ENCODE results near the gene SLC28A2. TPM values are rescaled to one million over a fixed set of nuclear protein-coding genes. Genes with fewer than 3 reads are reported as not detected.
A peak's percentile ranks its signal among the peaks of the same experiment; 100 is the strongest.

Gene SLC28A2
- total and polyA plus RNA-seq, 4 donors, result 0.10 to 1.5 (median 0.25) TPM

DNA sequence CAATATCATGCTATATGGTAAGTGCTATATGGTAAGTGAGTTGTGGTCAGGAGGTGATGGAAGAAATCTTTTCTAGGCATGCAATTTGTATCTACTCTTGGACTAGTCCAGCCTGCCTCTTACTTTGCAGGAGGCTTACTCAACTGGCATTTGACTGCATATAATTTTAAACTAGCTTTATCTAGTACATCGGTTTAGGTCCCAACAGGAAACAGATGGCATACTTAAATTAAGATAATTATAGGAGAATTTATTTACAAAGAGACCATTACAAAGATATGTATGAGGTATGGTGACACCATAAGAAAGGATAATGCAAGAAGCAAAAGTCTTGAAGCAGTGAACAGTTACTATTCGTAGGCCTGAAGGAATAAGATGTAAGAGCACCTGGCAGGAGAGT is 7.8 kb downstream of the SLC28A2 start:
- no peak for DNase-seq
- Histone ChIP-seq H3K36me3 (ENCODE audit: control insufficient read depth in 4 of 4, insufficient read depth in 4 of 4, low read length in 4 of 4) (no peaks in the 10 kb centered on the region), H3K4me3 (no peak overlapping the region), H3K27me3 (ENCODE audit: control insufficient read depth in 3 of 3, insufficient read depth in 3 of 3, low read length in 2 of 3) (no peaks in the 10 kb centered on the region), H3K9ac (ENCODE audit: insufficient read depth in 1 of 2, low read length in 2 of 2) (no peak overlapping the region), H3K4me1 (ENCODE audit: control insufficient read depth in 5 of 5, insufficient read depth in 5 of 5, low read length in 5 of 5) (no peaks in the 10 kb centered on the region), H3K9me3 (ENCODE audit: control insufficient read depth in 4 of 4, insufficient read depth in 3 of 4, low read length in 3 of 4) (peaks cover 0 to 3% (median 0%) of the 10 kb centered on the region in 4 donors), H3K27ac (ENCODE audit: low read depth in 1 of 2, low read length in 1 of 2) (no peak overlapping the region)
- ATAC-seq (ENCODE audit: insufficient read depth, low FRiP score), result no peak
- TF ChIP-seq, protein P1, sequence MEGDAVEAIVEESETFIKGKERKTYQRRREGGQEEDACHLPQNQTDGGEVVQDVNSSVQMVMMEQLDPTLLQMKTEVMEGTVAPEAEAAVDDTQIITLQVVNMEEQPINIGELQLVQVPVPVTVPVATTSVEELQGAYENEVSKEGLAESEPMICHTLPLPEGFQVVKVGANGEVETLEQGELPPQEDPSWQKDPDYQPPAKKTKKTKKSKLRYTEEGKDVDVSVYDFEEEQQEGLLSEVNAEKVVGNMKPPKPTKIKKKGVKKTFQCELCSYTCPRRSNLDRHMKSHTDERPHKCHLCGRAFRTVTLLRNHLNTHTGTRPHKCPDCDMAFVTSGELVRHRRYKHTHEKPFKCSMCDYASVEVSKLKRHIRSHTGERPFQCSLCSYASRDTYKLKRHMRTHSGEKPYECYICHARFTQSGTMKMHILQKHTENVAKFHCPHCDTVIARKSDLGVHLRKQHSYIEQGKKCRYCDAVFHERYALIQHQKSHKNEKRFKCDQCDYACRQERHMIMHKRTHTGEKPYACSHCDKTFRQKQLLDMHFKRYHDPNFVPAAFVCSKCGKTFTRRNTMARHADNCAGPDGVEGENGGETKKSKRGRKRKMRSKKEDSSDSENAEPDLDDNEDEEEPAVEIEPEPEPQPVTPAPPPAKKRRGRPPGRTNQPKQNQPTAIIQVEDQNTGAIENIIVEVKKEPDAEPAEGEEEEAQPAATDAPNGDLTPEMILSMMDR (IDR thresholded peaks at IDR 0.05; ENCODE audit: control extremely low read depth, extremely low read depth), result no peak
- WGBS, 2 donors, result 36 to 55% methylated on average over 2 of the region's 2 CpGs

DNA sequence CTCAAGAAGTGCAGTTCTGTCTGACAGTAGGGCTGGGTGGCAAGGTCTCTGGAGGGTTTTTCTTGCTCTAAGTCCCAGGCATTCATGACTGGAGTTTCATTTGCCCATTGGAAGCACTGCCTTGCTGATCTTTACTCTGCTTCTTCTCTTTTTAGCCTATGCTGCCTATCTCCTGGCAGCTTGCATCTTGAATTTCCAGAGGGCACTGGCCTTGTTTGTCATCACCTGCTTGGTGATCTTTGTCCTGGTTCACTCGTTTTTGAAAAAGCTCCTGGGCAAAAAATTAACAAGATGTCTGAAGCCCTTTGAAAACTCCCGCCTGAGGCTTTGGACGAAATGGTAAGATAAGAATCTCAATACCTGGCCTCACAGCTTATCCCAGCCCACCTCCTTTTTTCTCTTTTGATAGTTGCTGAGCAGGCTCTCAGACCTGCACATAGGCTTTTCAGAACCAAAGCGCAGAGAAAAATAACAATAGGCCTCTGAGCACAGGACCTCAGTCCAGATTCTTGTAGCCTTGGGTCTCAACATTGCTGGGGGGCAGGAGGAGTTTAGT is 10.9 kb downstream of the SLC28A2 start:
- WGBS, 2 donors, result 79 to 88% methylated on average over 4 of the region's 4 CpGs
- TF ChIP-seq, protein P1 (IDR thresholded peaks at IDR 0.05; ENCODE audit: control extremely low read depth, extremely low read depth), result no peak
- no peak overlapping the region for H3K27ac ChIP-seq (ENCODE audit: low read depth in 1 of 2, low read length in 1 of 2)
- no peaks in the 10 kb centered on the region for H3K27me3 ChIP-seq (ENCODE audit: control insufficient read depth in 3 of 3, insufficient read depth in 3 of 3, low read length in 2 of 3)
- no peaks in the 10 kb centered on the region for H3K36me3 ChIP-seq (ENCODE audit: control insufficient read depth in 4 of 4, insufficient read depth in 4 of 4, low read length in 4 of 4)
- H3K4me3 ChIP-seq, result no peak overlapping the region
- H3K4me1 ChIP-seq (ENCODE audit: control insufficient read depth in 5 of 5, insufficient read depth in 5 of 5, low read length in 5 of 5), result no peaks in the 10 kb centered on the region
- ATAC-seq (ENCODE audit: insufficient read depth, low FRiP score), result no peak
- peak in 1 of 3 donors; percentile 9 for DNase-seq
- no peak overlapping the region for H3K9ac ChIP-seq (ENCODE audit: insufficient read depth in 1 of 2, low read length in 2 of 2)
- H3K9me3 ChIP-seq (ENCODE audit: control insufficient read depth in 4 of 4, insufficient read depth in 3 of 4, low read length in 3 of 4), result peaks cover 0 to 4% (median 0%) of the 10 kb centered on the region in 4 donors

DNA sequence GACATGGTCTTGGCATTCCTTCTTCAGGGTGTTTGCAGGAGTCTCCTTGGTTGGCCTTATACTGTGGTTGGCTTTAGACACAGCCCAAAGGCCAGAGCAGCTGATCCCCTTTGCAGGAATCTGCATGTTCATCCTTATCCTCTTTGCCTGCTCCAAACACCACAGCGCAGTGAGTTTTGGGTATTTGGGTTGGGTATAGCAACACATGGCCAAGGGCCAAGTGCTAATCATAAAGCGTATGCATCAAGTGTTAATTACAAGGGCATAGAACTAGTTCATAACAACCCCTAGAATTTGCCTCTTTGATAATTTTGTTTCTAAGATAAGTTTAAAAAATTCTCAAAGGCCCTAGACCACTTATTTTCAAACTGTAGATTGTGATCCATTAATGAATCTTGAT is 11.8 kb downstream of the SLC28A2 start:
- no peak overlapping the region for H3K27ac ChIP-seq (ENCODE audit: low read depth in 1 of 2, low read length in 1 of 2)
- peaks cover 0 to 4% (median 0%) of the 10 kb centered on the region in 4 donors for H3K9me3 ChIP-seq (ENCODE audit: control insufficient read depth in 4 of 4, insufficient read depth in 3 of 4, low read length in 3 of 4)
- H3K9ac ChIP-seq (ENCODE audit: insufficient read depth in 1 of 2, low read length in 2 of 2), result no peak overlapping the region
- 97 to 98% methylated on average over 2 of the region's 2 CpGs for WGBS, 2 donors
- H3K36me3 ChIP-seq (ENCODE audit: control insufficient read depth in 4 of 4, insufficient read depth in 4 of 4, low read length in 4 of 4), result no peaks in the 10 kb centered on the region
- no peaks in the 10 kb centered on the region for H3K4me1 ChIP-seq (ENCODE audit: control insufficient read depth in 5 of 5, insufficient read depth in 5 of 5, low read length in 5 of 5)
- no peaks in the 10 kb centered on the region for H3K27me3 ChIP-seq (ENCODE audit: control insufficient read depth in 3 of 3, insufficient read depth in 3 of 3, low read length in 2 of 3)
- H3K4me3 ChIP-seq, result no peak overlapping the region
- DNase-seq (no peak), ATAC-seq (ENCODE audit: insufficient read depth, low FRiP score) (no peak)
- TF ChIP-seq, protein P1 (IDR thresholded peaks at IDR 0.05; ENCODE audit: control extremely low read depth, extremely low read depth), result no peak

DNA sequence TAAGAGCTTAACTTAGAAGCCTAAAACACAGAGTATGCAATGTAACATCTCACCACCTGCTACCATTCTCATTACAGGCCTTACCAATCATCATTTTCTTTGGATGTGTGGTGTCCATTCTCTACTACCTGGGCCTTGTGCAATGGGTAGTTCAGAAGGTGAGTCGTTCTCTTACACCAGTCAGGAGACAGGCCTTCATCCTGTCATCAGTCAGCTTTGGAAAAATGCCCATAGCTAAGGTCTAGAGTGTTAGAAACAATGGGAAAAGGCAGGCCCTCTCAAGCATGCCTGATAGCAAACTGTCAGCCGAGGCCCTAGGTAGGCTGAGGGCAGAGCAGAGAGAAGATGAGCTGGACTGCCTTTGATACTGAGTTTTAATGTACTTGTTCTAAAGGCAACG is 13.5 kb downstream of the SLC28A2 start:
- no peak for ATAC-seq (ENCODE audit: insufficient read depth, low FRiP score)
- TF ChIP-seq, protein P1 (IDR thresholded peaks at IDR 0.05; ENCODE audit: control extremely low read depth, extremely low read depth), result no peak
- no peaks in the 10 kb centered on the region for H3K27me3 ChIP-seq (ENCODE audit: control insufficient read depth in 3 of 3, insufficient read depth in 3 of 3, low read length in 2 of 3)
- no peaks in the 10 kb centered on the region for H3K36me3 ChIP-seq (ENCODE audit: control insufficient read depth in 4 of 4, insufficient read depth in 4 of 4, low read length in 4 of 4)
- no peak overlapping the region for H3K9ac ChIP-seq (ENCODE audit: insufficient read depth in 1 of 2, low read length in 2 of 2)
- H3K27ac ChIP-seq (ENCODE audit: low read depth in 1 of 2, low read length in 1 of 2), result no peak overlapping the region
- H3K4me1 ChIP-seq (ENCODE audit: control insufficient read depth in 5 of 5, insufficient read depth in 5 of 5, low read length in 5 of 5), result no peaks in the 10 kb centered on the region
- H3K4me3 ChIP-seq, result no peak overlapping the region
- peaks cover 0 to 4% (median 0%) of the 10 kb centered on the region in 4 donors for H3K9me3 ChIP-seq (ENCODE audit: control insufficient read depth in 4 of 4, insufficient read depth in 3 of 4, low read length in 3 of 4)
- WGBS, 2 donors, result 76 to 90% methylated on average over 3 of the region's 3 CpGs
- no peak for DNase-seq

All from lung (tissue), 12 donors.